ENCODE results near the gene ARHGAP25.

GRCh38 chr2:68719912-68720311 lies 14.7 kb upstream of the ARHGAP25 start:
- TF ChIP-seq CTCF (IDR thresholded peaks at IDR 0.05): no peak
- TF ChIP-seq POLR2A (IDR thresholded peaks at IDR 0.05): no peak

All from thyroid gland (tissue), 4 donors.